Measurements from ENCODE around the gene COQ8A. TPM values are rescaled to one million over a fixed set of nuclear protein-coding genes. Genes with fewer than 3 reads are reported as not detected.

COQ8A gene
- total and polyA plus RNA-seq, 10 of the 15 experiments (the other 5 are each of a cell fraction or from before 2014, with no cell fraction given): 0.72 to 24.8 (median 12.1) TPM

GRCh38 chr1:227004796-227005195, 64.7 kb downstream of the COQ8A start:
- ATAC-seq: no peak
- no peak for FAIRE-seq

More at GRCh38 chr1:227004796-227005195, 64.7 kb downstream of the COQ8A start:
- Histone ChIP-seq H4K20me1 (ENCODE audit: control insufficient read depth, insufficient read depth) (no peaks in the 10 kb centered on the region), H3K9ac (ENCODE audit: control insufficient read depth, insufficient read depth, low read length) (no peak overlapping the region), H3K4me2 (ENCODE audit: control insufficient read depth, insufficient read depth) (no peak overlapping the region), H3K27ac (ENCODE audit: control insufficient read depth, insufficient read depth) (no peak overlapping the region), H2AFZ (ENCODE audit: control insufficient read depth, low read depth, low read length) (no peak overlapping the region), H3K79me2 (ENCODE audit: control insufficient read depth, insufficient read depth, low read length) (no peaks in the 10 kb centered on the region), H3K27me3 (replicated peaks in 1 of 2; ENCODE audit: control insufficient read depth in 2 of 2, insufficient read depth in 2 of 2, low read length in 1 of 2) (no peaks in the 10 kb centered on the region), H3K4me3 (no peak overlapping the region), H3K36me3 (ENCODE audit: control insufficient read depth in 2 of 2, insufficient read depth in 2 of 2, low read length in 1 of 2) (no peaks in the 10 kb centered on the region), H3K9me3 (replicated peaks; ENCODE audit: control insufficient read depth, insufficient read depth, low read length) (no peaks in the 10 kb centered on the region), H3K4me1 (ENCODE audit: control insufficient read depth, insufficient read depth, low read length) (no peaks in the 10 kb centered on the region)
- RAD21 ChIA-PET (ENCODE audit: unreplicated experiment): no interaction called here
- intact Hi-C loops (cut with micrococcal nuclease; ENCODE audit: unreplicated experiment): no loop called here
- CTCF ChIA-PET: no interaction called here
- SMC1A ChIA-PET (ENCODE audit: uncharacterized antibody, unreplicated experiment): interaction anchor here (1.5 kb wide), 1 partner anchor 11 kb away, joined by 3 read pairs; no protein-coding TSS in a partner anchor
- no TSS peak for BruUV-seq (replicated peaks)
- POLR2A ChIA-PET: no interaction called here
- DNase-seq (ENCODE audit: low read depth, low spot score): no peak
- in situ Hi-C loops (cut with MboI): no loop called here
- whole genome bisulfite sequencing (ENCODE audit: insufficient coverage, insufficient replicate concordance, low lambda C conversion rate, missing lambda C conversion rate): 84% methylated on average over 8 of the region's 8 CpGs
- TF ChIP-seq, protein P1, sequence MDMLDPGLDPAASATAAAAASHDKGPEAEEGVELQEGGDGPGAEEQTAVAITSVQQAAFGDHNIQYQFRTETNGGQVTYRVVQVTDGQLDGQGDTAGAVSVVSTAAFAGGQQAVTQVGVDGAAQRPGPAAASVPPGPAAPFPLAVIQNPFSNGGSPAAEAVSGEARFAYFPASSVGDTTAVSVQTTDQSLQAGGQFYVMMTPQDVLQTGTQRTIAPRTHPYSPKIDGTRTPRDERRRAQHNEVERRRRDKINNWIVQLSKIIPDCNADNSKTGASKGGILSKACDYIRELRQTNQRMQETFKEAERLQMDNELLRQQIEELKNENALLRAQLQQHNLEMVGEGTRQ (IDR thresholded peaks at IDR 0.05; ENCODE audit: borderline replicate concordance, low read depth, low read length): no peak
- TF ChIP-seq USF1 (IDR thresholded peaks at IDR 0.05; ENCODE audit: borderline replicate concordance, extremely low read length, insufficient read depth, low read depth, low read length) (no peak), MTA3 (IDR thresholded peaks at IDR 0.05; ENCODE audit: borderline replicate concordance, low read length) (no peak), CREM (IDR thresholded peaks at IDR 0.05; ENCODE audit: low read depth) (no peak), IKZF2 (IDR thresholded peaks at IDR 0.05) (no peak)
- TF ChIP-seq, protein P2, sequence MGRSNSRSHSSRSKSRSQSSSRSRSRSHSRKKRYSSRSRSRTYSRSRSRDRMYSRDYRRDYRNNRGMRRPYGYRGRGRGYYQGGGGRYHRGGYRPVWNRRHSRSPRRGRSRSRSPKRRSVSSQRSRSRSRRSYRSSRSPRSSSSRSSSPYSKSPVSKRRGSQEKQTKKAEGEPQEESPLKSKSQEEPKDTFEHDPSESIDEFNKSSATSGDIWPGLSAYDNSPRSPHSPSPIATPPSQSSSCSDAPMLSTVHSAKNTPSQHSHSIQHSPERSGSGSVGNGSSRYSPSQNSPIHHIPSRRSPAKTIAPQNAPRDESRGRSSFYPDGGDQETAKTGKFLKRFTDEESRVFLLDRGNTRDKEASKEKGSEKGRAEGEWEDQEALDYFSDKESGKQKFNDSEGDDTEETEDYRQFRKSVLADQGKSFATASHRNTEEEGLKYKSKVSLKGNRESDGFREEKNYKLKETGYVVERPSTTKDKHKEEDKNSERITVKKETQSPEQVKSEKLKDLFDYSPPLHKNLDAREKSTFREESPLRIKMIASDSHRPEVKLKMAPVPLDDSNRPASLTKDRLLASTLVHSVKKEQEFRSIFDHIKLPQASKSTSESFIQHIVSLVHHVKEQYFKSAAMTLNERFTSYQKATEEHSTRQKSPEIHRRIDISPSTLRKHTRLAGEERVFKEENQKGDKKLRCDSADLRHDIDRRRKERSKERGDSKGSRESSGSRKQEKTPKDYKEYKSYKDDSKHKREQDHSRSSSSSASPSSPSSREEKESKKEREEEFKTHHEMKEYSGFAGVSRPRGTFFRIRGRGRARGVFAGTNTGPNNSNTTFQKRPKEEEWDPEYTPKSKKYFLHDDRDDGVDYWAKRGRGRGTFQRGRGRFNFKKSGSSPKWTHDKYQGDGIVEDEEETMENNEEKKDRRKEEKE (IDR thresholded peaks at IDR 0.05): no peak
- TF ChIP-seq, protein P3, sequence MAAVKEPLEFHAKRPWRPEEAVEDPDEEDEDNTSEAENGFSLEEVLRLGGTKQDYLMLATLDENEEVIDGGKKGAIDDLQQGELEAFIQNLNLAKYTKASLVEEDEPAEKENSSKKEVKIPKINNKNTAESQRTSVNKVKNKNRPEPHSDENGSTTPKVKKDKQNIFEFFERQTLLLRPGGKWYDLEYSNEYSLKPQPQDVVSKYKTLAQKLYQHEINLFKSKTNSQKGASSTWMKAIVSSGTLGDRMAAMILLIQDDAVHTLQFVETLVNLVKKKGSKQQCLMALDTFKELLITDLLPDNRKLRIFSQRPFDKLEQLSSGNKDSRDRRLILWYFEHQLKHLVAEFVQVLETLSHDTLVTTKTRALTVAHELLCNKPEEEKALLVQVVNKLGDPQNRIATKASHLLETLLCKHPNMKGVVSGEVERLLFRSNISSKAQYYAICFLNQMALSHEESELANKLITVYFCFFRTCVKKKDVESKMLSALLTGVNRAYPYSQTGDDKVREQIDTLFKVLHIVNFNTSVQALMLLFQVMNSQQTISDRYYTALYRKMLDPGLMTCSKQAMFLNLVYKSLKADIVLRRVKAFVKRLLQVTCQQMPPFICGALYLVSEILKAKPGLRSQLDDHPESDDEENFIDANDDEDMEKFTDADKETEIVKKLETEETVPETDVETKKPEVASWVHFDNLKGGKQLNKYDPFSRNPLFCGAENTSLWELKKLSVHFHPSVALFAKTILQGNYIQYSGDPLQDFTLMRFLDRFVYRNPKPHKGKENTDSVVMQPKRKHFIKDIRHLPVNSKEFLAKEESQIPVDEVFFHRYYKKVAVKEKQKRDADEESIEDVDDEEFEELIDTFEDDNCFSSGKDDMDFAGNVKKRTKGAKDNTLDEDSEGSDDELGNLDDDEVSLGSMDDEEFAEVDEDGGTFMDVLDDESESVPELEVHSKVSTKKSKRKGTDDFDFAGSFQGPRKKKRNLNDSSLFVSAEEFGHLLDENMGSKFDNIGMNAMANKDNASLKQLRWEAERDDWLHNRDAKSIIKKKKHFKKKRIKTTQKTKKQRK (IDR thresholded peaks at IDR 0.05; ENCODE audit: low read depth, low read length): no peak

Measured in GM12878 (cell line).